Colonic mucosa (tissue), 4 donors: ENCODE results near the gene TAF4. TPM values are rescaled to one million over a fixed set of nuclear protein-coding genes. Genes with fewer than 3 reads are reported as not detected.
A peak's percentile ranks its signal among the peaks of the same experiment; 100 is the strongest.

Experiments used
- DNase-seq: peaks from one replicate; pipeline ENCODE4 v3.0.0-alpha.2; 2020
- H3K27ac ChIP-seq: fragments of 200-600 bp; one replicate; pipeline ENCODE4 v1.8.0; 2021
- H3K27me3 ChIP-seq: fragments of 200-600 bp; one replicate; pipeline ENCODE4 v1.8.0; 2021
- H3K36me3 ChIP-seq: fragments of 200-600 bp; one replicate; pipeline ENCODE4 v1.8.0; 2021
- H3K4me1 ChIP-seq: fragments of 200-600 bp; one replicate; pipeline ENCODE4 v1.8.0; 2021; ENCODE audit warnings: mild to moderate bottlenecking
- H3K4me3 ChIP-seq: fragments of 200-600 bp; one replicate; pipeline ENCODE4 v1.8.0; 2021
- H3K9ac ChIP-seq, 2 donors: one replicate each; pipeline ENCODE4 v1.7.0; 2013; ENCODE audit warnings: control low read depth in 2 of 2, low read depth in 2 of 2, low read length in 2 of 2
- H3K9me3 ChIP-seq: fragments of 200-600 bp; one replicate; pipeline ENCODE4 v1.8.0; 2021
- intact Hi-C: fragments of 100-400 bp; cut with DNase I; formaldehyde crosslinking; loops from one replicate; pipeline ENCODE4 v1.14.1; 2022
- total RNA-seq, 2 donors: library from RNA; stranded (reverse); fragmentation: NEBNext Ultra II Directional in 1 of 2; extraction: Animal tissue kit (Norgen Biotek cat#: 25700) in 1 of 2; gene quantifications; one replicate each; pipeline ENCODE4 v1.2.1, GENCODE V29; 2021
- TF ChIP-seq, protein P1 (sequence below): fragments of 200-600 bp; IDR thresholded peaks from one replicate; pipeline ENCODE4 v1.8.0; 2022; ENCODE audit warnings: antibody characterized with exemption, mild to moderate bottlenecking
- donor health status: healthy.
- donor health status: DM: no; HTN: no; CAD: no.
- donor health status: DM: no; HTN: no; CAD: no.

TAF4 gene, protein sequence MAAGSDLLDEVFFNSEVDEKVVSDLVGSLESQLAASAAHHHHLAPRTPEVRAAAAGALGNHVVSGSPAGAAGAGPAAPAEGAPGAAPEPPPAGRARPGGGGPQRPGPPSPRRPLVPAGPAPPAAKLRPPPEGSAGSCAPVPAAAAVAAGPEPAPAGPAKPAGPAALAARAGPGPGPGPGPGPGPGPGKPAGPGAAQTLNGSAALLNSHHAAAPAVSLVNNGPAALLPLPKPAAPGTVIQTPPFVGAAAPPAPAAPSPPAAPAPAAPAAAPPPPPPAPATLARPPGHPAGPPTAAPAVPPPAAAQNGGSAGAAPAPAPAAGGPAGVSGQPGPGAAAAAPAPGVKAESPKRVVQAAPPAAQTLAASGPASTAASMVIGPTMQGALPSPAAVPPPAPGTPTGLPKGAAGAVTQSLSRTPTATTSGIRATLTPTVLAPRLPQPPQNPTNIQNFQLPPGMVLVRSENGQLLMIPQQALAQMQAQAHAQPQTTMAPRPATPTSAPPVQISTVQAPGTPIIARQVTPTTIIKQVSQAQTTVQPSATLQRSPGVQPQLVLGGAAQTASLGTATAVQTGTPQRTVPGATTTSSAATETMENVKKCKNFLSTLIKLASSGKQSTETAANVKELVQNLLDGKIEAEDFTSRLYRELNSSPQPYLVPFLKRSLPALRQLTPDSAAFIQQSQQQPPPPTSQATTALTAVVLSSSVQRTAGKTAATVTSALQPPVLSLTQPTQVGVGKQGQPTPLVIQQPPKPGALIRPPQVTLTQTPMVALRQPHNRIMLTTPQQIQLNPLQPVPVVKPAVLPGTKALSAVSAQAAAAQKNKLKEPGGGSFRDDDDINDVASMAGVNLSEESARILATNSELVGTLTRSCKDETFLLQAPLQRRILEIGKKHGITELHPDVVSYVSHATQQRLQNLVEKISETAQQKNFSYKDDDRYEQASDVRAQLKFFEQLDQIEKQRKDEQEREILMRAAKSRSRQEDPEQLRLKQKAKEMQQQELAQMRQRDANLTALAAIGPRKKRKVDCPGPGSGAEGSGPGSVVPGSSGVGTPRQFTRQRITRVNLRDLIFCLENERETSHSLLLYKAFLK
- total RNA-seq: 10 to 100 TPM; 17.4 to 27.3 TPM

DNA sequence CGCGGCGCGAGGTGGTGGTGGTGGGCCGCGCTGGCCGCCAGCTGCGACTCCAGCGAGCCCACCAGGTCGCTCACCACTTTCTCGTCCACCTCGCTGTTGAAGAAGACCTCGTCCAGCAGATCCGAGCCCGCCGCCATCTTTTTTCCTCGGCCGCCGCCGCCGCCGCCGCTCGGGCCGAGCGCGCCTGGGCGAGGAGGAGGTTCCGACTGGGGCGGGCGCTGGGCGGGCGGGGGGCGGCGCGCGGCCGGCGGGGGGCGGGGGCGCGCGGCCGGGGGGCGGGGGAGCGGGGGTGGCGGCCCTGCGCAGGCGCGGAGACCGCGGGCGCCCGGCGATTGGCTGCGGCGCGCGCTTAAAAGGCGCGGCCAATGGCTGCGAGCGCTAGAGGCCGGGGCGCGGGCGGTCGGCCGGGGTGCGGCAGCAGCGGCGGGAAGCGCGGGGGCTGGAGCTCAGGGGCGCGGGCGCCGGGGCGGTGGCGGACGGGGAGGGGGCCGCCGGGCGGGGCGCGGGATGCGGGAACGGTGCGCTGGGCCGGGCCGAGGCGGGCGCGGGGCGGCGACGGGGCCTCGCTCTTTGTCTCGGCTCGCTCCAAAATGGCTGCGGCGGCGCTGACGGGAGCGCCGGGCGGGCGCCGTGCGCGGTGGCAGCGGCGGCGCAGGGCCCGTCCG lies at the start of gene TAF4:
TSS of gene TAF4 (minus strand) at position 208 of the 665 bp plus-strand sequence. CDS start at position 137, 71 bp downstream.
- Histone ChIP-seq H3K36me3 (no peaks in the 10 kb centered on the region), H3K9ac (peak within 1 kb of the TSS; percentile 81 to 86), H3K27me3 (no peaks in the 10 kb centered on the region), H3K9me3 (no peaks in the 10 kb centered on the region), H3K4me3 (peak within 1 kb of the TSS; percentile 53), H3K4me1 (peaks cover 42% of the 10 kb centered on the region), H3K27ac (peak within 1 kb of the TSS; percentile 83)
- peak; percentile 79 for DNase-seq
- TF ChIP-seq, protein P1, sequence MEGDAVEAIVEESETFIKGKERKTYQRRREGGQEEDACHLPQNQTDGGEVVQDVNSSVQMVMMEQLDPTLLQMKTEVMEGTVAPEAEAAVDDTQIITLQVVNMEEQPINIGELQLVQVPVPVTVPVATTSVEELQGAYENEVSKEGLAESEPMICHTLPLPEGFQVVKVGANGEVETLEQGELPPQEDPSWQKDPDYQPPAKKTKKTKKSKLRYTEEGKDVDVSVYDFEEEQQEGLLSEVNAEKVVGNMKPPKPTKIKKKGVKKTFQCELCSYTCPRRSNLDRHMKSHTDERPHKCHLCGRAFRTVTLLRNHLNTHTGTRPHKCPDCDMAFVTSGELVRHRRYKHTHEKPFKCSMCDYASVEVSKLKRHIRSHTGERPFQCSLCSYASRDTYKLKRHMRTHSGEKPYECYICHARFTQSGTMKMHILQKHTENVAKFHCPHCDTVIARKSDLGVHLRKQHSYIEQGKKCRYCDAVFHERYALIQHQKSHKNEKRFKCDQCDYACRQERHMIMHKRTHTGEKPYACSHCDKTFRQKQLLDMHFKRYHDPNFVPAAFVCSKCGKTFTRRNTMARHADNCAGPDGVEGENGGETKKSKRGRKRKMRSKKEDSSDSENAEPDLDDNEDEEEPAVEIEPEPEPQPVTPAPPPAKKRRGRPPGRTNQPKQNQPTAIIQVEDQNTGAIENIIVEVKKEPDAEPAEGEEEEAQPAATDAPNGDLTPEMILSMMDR: no peak
- intact Hi-C loops: no loop called here

DNA sequence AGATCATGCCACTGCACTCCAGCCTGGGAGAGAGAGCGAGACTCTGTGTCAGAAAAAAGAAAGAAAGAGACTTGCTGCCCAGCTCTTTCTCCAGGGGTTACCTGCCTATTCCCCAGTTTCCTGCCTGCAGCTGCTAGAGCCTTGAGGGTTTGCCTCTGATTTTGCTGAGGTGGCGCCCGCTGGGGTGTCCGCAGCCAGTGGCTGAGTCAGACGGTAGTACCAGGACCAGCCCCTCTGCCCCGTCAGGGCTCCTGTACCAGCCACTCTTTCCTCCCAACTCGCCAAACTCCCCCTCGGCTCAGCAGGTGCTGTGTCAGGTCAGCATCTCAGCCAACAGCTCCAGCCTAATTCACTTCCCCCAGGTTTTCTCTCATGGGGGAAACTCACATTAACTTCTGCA lies 49.2 kb upstream of the TAF4 start:
- Histone ChIP-seq H3K9me3 (no peaks in the 10 kb centered on the region), H3K4me3 (no peak overlapping the region), H3K9ac (no peak overlapping the region), H3K27me3 (no peaks in the 10 kb centered on the region), H3K36me3 (no peaks in the 10 kb centered on the region), H3K27ac (no peak overlapping the region), H3K4me1 (no peaks in the 10 kb centered on the region)
- TF ChIP-seq, protein P1: no peak
- no peak for DNase-seq
- intact Hi-C loops: no loop called here

DNA sequence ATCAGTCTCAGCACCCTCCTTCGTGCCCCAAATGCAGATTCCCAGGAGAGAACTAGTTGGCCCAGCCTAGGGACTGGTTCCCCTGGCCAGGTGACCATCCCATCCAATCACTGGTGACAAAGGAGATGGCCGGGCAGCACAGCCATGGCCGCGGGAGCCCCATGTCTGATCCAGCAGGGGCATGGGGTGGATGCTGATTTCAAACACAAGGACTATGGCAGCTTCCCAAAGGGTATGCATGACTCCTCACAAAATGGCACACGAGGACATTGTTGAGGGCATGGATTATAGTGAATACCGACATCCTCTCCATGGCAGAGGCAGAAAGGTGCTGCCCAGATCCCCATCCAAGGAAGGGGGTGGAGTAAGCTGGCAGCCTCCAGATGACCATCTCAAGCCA lies 46.7 kb upstream of the TAF4 start:
- H3K27me3 ChIP-seq: no peaks in the 10 kb centered on the region
- DNase-seq: no peak
- intact Hi-C loops: no loop called here
- no peaks in the 10 kb centered on the region for H3K9me3 ChIP-seq
- no peak overlapping the region for H3K9ac ChIP-seq
- no peaks in the 10 kb centered on the region for H3K36me3 ChIP-seq
- no peaks in the 10 kb centered on the region for H3K4me1 ChIP-seq
- TF ChIP-seq, protein P1: no peak
- H3K27ac ChIP-seq: no peak overlapping the region
- no peak overlapping the region for H3K4me3 ChIP-seq

DNA sequence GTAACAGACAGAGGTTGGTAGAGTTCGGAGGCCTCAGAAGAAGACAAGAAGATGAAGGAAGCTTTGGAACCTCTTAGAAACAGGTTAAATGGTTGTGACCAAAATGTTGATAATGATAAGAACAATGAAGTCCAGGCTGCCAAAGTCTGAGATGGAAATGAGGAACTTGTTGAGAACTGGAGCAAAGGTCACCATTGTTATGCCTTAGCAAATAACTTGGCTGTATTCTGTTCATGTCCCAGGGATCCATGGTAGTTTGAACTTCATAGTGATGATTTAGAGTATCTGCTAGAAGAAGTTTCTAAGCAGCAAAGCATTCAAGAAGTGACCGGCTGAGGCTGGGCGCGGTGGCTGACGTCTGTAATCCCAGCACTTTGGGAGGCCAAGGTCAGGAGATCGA lies 45.5 kb upstream of the TAF4 start:
- no peaks in the 10 kb centered on the region for H3K4me1 ChIP-seq
- H3K27ac ChIP-seq: no peak overlapping the region
- TF ChIP-seq, protein P1: no peak
- no peaks in the 10 kb centered on the region for H3K9me3 ChIP-seq
- no peaks in the 10 kb centered on the region for H3K27me3 ChIP-seq
- H3K9ac ChIP-seq: no peak overlapping the region
- intact Hi-C loops: no loop called here
- no peak overlapping the region for H3K4me3 ChIP-seq
- H3K36me3 ChIP-seq: no peaks in the 10 kb centered on the region
- DNase-seq: no peak

DNA sequence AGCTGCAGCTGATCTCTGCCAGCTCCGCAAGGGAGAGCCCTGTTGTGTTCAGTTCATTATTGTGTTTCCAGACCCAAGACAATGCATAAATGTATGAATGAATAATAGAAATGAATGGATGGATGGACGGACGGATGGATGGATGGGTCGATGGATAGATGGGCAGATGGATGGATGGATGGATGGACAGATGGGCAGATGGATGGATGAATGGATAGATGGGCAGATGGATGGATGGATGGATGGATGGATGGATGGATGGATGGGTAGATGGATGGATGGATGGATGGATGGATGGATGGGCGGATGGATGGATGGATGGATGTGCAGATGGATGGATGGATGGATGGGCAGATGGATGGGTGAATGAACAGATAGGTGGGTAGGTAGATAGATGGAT lies 39.9 kb upstream of the TAF4 start:
- intact Hi-C loops: no loop called here
- H3K9ac ChIP-seq: no peak overlapping the region

More for the DNA sequence above, 39.9 kb upstream of the TAF4 start:
- Histone ChIP-seq H3K27ac (no peak overlapping the region), H3K4me1 (no peaks in the 10 kb centered on the region), H3K4me3 (no peak overlapping the region), H3K27me3 (no peaks in the 10 kb centered on the region), H3K9me3 (no peaks in the 10 kb centered on the region), H3K36me3 (no peaks in the 10 kb centered on the region)
- TF ChIP-seq, protein P1: no peak
- no peak for DNase-seq
